ENCODE measurements around the gene UNC13A. TPM values are rescaled to one million over a fixed set of nuclear protein-coding genes. Genes with fewer than 3 reads are reported as not detected.

UNC13A gene
- total RNA-seq, 3 donors from 2014 or later: under 0.01 to 0.15 TPM; not detected in 1

- no peak for DNase-seq (ENCODE audit: low spot score in 2 of 2)
- intact Hi-C loops (cut with DNase I; ENCODE audit: low total_unique reads): loop anchor here (5.0 kb wide), 1 partner anchor 240 kb away; no protein-coding TSS in a partner anchor
These were observed 40.8 kb downstream of the UNC13A start for GRCh38 chr19:17647071-17648020.

GRCh38 chr19:17646441-17646840 is 41.7 kb downstream of the UNC13A start:
- Histone ChIP-seq H3K27ac (no peak overlapping the region), H3K36me3 (no peaks in the 10 kb centered on the region), H3K27me3 (peaks cover 0 to 26% of the 10 kb centered on the region in 2 donors), H3K4me3 (no peak overlapping the region), H3K9me3 (no peaks in the 10 kb centered on the region), H3K4me1 (no peaks in the 10 kb centered on the region)
- intact Hi-C loops (cut with DNase I; ENCODE audit: low total_unique reads): loop anchor here (5.0 kb wide), 1 partner anchor 241 kb away; no protein-coding TSS in a partner anchor
- no peak for TF ChIP-seq CTCF (IDR thresholded peaks at IDR 0.05)
- TF ChIP-seq POLR2AphosphoS5 (IDR thresholded peaks at IDR 0.05): no peak
- TF ChIP-seq POLR2A (IDR thresholded peaks at IDR 0.05): no peak
- no peak for DNase-seq (ENCODE audit: low spot score in 2 of 2)

More at GRCh38 chr19:17647071-17648020, 40.8 kb downstream of the UNC13A start:
- no peaks in the 10 kb centered on the region for H3K9me3 ChIP-seq
- H3K27me3 ChIP-seq: peaks cover 0 to 26% of the 10 kb centered on the region in 2 donors
- H3K27ac ChIP-seq: no peak overlapping the region
- no peak for TF ChIP-seq CTCF (IDR thresholded peaks at IDR 0.05)
- no peak for TF ChIP-seq POLR2AphosphoS5 (IDR thresholded peaks at IDR 0.05)
- TF ChIP-seq POLR2A (IDR thresholded peaks at IDR 0.05): no peak
- H3K4me3 ChIP-seq: no peak overlapping the region
- H3K36me3 ChIP-seq: no peaks in the 10 kb centered on the region
- no peaks in the 10 kb centered on the region for H3K4me1 ChIP-seq

GRCh38 chr19:17645339-17645963 is 42.7 kb downstream of the UNC13A start:
- H3K27ac ChIP-seq: no peak overlapping the region
- no peak for DNase-seq (ENCODE audit: low spot score in 2 of 2)
- no peak overlapping the region for H3K4me3 ChIP-seq
- peaks cover 0 to 26% of the 10 kb centered on the region in 2 donors for H3K27me3 ChIP-seq
- H3K4me1 ChIP-seq: no peaks in the 10 kb centered on the region
- no peaks in the 10 kb centered on the region for H3K9me3 ChIP-seq
- H3K36me3 ChIP-seq: no peaks in the 10 kb centered on the region
- TF ChIP-seq POLR2A (IDR thresholded peaks at IDR 0.05): no peak
- TF ChIP-seq CTCF (IDR thresholded peaks at IDR 0.05): no peak
- intact Hi-C loops (cut with DNase I; ENCODE audit: low total_unique reads): loop anchor here (5.0 kb wide), 1 partner anchor 242 kb away; no protein-coding TSS in a partner anchor

- TF ChIP-seq POLR2AphosphoS5 (IDR thresholded peaks at IDR 0.05): no peak
- TF ChIP-seq CTCF (IDR thresholded peaks at IDR 0.05): no peak
- no peak for TF ChIP-seq POLR2A (IDR thresholded peaks at IDR 0.05)
- H3K9me3 ChIP-seq: no peaks in the 10 kb centered on the region
- intact Hi-C loops (cut with DNase I; ENCODE audit: low total_unique reads): no loop called here
These were observed 45.5 kb downstream of the UNC13A start for GRCh38 chr19:17642656-17643055.

GRCh38 chr19:17641846-17642245 is 46.3 kb downstream of the UNC13A start:
- intact Hi-C loops (cut with DNase I; ENCODE audit: low total_unique reads): no loop called here
- no peaks in the 10 kb centered on the region for H3K4me1 ChIP-seq
- H3K36me3 ChIP-seq: no peaks in the 10 kb centered on the region
- no peak overlapping the region for H3K27ac ChIP-seq
- H3K4me3 ChIP-seq: no peak overlapping the region
- no peaks in the 10 kb centered on the region for H3K9me3 ChIP-seq
- TF ChIP-seq POLR2AphosphoS5 (IDR thresholded peaks at IDR 0.05) (no peak), POLR2A (IDR thresholded peaks at IDR 0.05) (no peak), CTCF (IDR thresholded peaks at IDR 0.05) (no peak)
- H3K27me3 ChIP-seq: peaks cover 0 to 26% of the 10 kb centered on the region in 2 donors
- DNase-seq (ENCODE audit: low spot score in 2 of 2): no peak

More at GRCh38 chr19:17642656-17643055, 45.5 kb downstream of the UNC13A start:
- Histone ChIP-seq H3K27ac (no peak overlapping the region), H3K4me3 (no peak overlapping the region), H3K36me3 (no peaks in the 10 kb centered on the region), H3K27me3 (peaks cover 0 to 26% of the 10 kb centered on the region in 2 donors), H3K4me1 (no peaks in the 10 kb centered on the region)
- DNase-seq (ENCODE audit: low spot score in 2 of 2): no peak
